ENCODE measurements around the gene ANGPT4.

The ANGPT4 gene

DNA sequence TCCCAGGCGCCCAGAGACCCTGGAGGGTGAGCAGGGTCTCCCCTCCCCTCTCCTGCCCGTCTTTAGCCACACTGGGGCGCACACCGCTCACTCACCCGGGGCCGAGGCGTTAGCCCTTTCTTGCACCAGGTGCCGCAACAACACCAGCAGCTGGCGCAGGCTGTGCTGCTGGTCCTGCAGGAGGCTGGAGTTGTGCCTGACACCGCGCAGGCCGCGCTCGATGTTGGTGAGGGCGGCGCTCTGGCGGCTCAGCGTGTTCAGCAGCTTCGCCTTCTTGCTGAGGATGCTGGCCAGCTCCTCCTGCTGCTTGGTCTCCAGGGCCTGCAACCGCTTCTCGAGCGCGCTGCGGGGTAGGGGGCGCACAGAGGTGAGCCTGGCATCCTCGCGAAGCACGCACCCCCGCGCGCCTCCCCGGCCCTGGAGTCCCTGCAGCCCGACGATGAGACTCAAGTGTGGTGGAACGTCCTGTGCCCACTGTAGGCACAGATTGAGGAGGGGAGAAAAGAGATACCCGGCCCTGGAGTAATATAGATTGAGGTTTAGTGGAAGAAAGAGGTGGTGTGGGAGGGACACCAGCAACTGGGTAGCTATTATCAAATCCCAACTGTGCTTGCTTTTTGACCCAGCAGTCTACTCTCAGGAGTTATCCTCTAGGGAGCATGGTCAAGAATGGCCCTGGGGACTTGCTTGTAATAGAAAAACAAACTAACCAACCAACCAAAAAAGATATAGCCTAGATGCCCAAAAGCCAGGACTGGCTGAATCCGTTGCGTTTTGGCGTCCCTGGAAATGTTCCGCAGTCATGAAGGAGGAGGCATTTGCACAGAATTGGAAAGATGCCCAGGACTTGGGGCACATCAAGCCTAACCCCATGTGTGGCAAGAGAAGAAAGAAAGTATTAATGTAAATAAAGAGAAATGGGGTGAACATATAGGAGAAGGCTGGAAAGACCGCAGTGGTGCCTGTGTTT, 30.9 kb downstream of the ANGPT4 start:
- Mint-ChIP-seq H3K27me3 (peaks cover 37% of the 10 kb centered on the region), H3K4me1 (ENCODE audit: low read depth) (peaks cover 48% of the 10 kb centered on the region), H3K27ac (no peak overlapping the region), H3K36me3 (ENCODE audit: low read depth) (no peaks in the 10 kb centered on the region), H3K9me3 (no peaks in the 10 kb centered on the region), H3K4me3 (no peak overlapping the region)
- intact Hi-C loops (cut with micrococcal nuclease), result loop anchor here (10.0 kb wide), 1 partner anchor 70 kb away; no protein-coding TSS in a partner anchor

DNA sequence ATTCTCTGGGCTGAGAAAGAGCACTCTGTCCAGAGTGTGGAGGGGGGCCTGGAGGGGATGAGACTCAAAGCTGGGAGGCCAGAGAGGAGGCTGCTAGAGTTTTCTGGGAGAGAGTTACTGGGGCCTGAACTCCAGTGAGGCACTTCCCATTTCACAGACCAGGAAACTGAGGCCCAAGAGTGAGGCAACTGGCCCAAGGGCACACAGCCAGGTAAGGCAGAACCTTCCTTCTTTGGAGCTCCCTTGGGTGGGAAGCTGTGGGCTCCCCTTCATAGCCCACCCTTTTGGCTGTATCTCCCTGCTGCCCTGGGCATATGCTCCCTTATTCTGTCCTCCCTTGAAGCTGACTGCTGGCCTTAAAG, 34.4 kb downstream of the ANGPT4 start:
- no peak overlapping the region for H3K27ac Mint-ChIP-seq
- no peaks in the 10 kb centered on the region for H3K9me3 Mint-ChIP-seq
- H3K36me3 Mint-ChIP-seq (ENCODE audit: low read depth), result no peaks in the 10 kb centered on the region
- peaks cover 33% of the 10 kb centered on the region for H3K4me1 Mint-ChIP-seq (ENCODE audit: low read depth)
- intact Hi-C loops (cut with micrococcal nuclease), result loop anchor here (10.0 kb wide), 1 partner anchor 73 kb away; no protein-coding TSS in a partner anchor
- H3K4me3 Mint-ChIP-seq, result no peak overlapping the region
- peaks cover 38% of the 10 kb centered on the region for H3K27me3 Mint-ChIP-seq

DNA sequence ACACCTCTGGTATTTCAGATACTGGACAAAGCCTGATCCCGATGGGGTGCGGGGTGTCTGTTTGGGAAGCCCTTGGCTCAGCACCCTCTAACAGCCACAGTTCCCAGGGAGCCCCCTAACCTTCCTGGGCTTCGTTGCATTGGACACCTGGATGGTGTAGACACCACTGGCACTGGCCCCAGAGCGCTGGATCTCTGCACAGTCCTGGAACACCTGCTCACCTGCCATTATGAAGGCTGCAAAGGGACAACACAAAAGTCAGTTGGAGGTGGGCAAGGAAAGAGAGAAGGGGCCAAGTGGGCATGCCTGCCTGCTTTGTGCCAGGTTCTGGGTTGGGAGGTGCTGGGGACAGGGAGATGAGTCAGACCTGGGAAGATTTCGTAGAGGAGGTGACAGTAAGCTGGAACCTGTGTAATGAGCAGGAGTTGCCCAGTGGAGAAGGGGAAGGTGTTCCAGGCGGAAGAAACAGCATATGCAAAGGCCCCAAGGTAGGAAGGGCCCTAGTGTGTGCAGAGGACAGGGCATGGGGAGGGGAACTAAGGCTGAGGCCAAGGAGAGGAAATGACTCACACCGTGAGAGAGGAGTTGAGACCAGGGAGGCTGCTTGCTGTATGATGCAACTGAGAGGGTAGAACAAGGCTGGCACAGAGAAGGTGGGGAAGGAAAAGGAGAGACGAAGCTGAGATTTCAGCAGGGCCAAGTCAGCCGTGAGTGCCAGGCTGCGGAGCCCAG, 34.9 kb downstream of the ANGPT4 start:
- H3K9me3 Mint-ChIP-seq, result no peaks in the 10 kb centered on the region
- H3K27me3 Mint-ChIP-seq, result peaks cover 37% of the 10 kb centered on the region
- intact Hi-C loops (cut with micrococcal nuclease), result loop anchor here (10.0 kb wide), 1 partner anchor 74 kb away; no protein-coding TSS in a partner anchor
- H3K36me3 Mint-ChIP-seq (ENCODE audit: low read depth), result no peaks in the 10 kb centered on the region
- H3K4me3 Mint-ChIP-seq, result no peak overlapping the region
- no peak overlapping the region for H3K27ac Mint-ChIP-seq
- H3K4me1 Mint-ChIP-seq (ENCODE audit: low read depth), result peaks cover 33% of the 10 kb centered on the region

DNA sequence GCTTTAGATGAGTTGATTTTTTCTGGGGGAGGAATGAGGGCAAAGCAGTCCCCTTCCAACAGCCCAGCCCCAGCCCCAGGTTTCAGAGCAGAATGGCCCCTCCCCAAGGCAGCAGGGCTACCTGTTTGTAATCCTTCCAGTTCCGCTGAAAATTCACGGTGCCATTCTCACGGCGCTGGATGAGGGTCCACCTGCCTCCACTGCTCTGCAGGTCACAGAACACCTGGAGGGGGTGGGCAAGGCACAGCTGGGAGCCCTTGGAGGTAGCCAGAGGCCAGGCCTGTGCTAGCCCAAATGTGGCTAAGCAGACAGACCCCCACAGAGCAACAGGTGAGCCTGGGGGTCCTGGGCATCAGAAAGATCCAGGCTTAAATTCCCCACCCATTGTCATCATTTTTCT, 36.5 kb downstream of the ANGPT4 start:
- H3K27me3 Mint-ChIP-seq, result peaks cover 26% of the 10 kb centered on the region
- H3K27ac Mint-ChIP-seq, result no peak overlapping the region
- H3K4me3 Mint-ChIP-seq, result no peak overlapping the region
- H3K36me3 Mint-ChIP-seq (ENCODE audit: low read depth), result no peaks in the 10 kb centered on the region
- intact Hi-C loops (cut with micrococcal nuclease), result loop anchor here (10.0 kb wide), 1 partner anchor 75 kb away; no protein-coding TSS in a partner anchor
- peaks cover 20% of the 10 kb centered on the region for H3K4me1 Mint-ChIP-seq (ENCODE audit: low read depth)
- H3K9me3 Mint-ChIP-seq, result no peaks in the 10 kb centered on the region

GRCh38 chr20:878511-879307, 37.4 kb downstream of the ANGPT4 start:
- peaks cover 22% of the 10 kb centered on the region for H3K4me1 Mint-ChIP-seq (ENCODE audit: low read depth)
- H3K36me3 Mint-ChIP-seq (ENCODE audit: low read depth), result no peaks in the 10 kb centered on the region
- intact Hi-C loops (cut with micrococcal nuclease), result no loop called here
- no peaks in the 10 kb centered on the region for H3K9me3 Mint-ChIP-seq
- peaks cover 17% of the 10 kb centered on the region for H3K27me3 Mint-ChIP-seq
- no peak overlapping the region for H3K4me3 Mint-ChIP-seq
- no peak overlapping the region for H3K27ac Mint-ChIP-seq

GRCh38 chr20:877814-878213, 38.3 kb downstream of the ANGPT4 start:
- Mint-ChIP-seq H3K27ac (no peak overlapping the region), H3K36me3 (ENCODE audit: low read depth) (no peaks in the 10 kb centered on the region), H3K27me3 (peaks cover 17% of the 10 kb centered on the region), H3K4me3 (no peak overlapping the region), H3K9me3 (no peaks in the 10 kb centered on the region), H3K4me1 (ENCODE audit: low read depth) (peaks cover 28% of the 10 kb centered on the region)
- intact Hi-C loops (cut with micrococcal nuclease), result no loop called here

- H3K27ac Mint-ChIP-seq, result no peak overlapping the region
- H3K27me3 Mint-ChIP-seq, result peaks cover 21% of the 10 kb centered on the region
- intact Hi-C loops (cut with micrococcal nuclease), result no loop called here
- no peaks in the 10 kb centered on the region for H3K36me3 Mint-ChIP-seq (ENCODE audit: low read depth)
- H3K4me3 Mint-ChIP-seq, result no peak overlapping the region
- no peaks in the 10 kb centered on the region for H3K9me3 Mint-ChIP-seq
- H3K4me1 Mint-ChIP-seq (ENCODE audit: low read depth), result peaks cover 9% of the 10 kb centered on the region
These were observed 41.0 kb downstream of the ANGPT4 start for GRCh38 chr20:875115-875514.

- Mint-ChIP-seq H3K4me3 (no peak overlapping the region), H3K36me3 (ENCODE audit: low read depth) (no peaks in the 10 kb centered on the region), H3K9me3 (no peaks in the 10 kb centered on the region), H3K27ac (peak overlapping the region; percentile 4), H3K4me1 (ENCODE audit: low read depth) (peaks cover 9% of the 10 kb centered on the region), H3K27me3 (peaks cover 27% of the 10 kb centered on the region)
- intact Hi-C loops (cut with micrococcal nuclease), result no loop called here
These were observed 42.1 kb downstream of the ANGPT4 start for GRCh38 chr20:873875-874607.

GRCh38 chr20:872855-873520, 43.1 kb downstream of the ANGPT4 start:
- no peak overlapping the region for H3K4me3 Mint-ChIP-seq
- peaks cover 27% of the 10 kb centered on the region for H3K27me3 Mint-ChIP-seq
- peaks cover 9% of the 10 kb centered on the region for H3K4me1 Mint-ChIP-seq (ENCODE audit: low read depth)
- H3K27ac Mint-ChIP-seq, result peak overlapping the region; percentile 4
- intact Hi-C loops (cut with micrococcal nuclease), result no loop called here
- no peaks in the 10 kb centered on the region for H3K9me3 Mint-ChIP-seq
- H3K36me3 Mint-ChIP-seq (ENCODE audit: low read depth), result no peaks in the 10 kb centered on the region

DNA sequence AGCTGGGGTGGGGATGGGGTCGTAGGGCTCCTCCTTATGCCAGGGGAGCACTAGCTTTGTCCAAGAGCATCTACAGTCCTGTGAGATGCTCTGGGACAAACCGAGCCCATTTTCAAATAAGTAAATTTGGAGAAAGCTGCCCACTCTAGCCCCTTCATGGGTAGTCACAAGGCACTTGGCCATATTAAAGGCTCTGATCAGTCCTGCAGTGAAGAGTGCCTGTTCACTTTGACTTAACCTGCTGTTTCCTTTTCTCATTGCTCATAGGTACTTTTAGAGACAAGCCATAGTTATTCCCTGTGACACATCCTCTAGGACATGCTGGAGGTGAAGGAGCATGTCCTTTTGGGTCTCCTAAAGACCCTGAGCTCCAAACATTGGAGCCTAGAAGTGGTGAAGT, 44.2 kb downstream of the ANGPT4 start:
- Mint-ChIP-seq H3K4me3 (no peak overlapping the region), H3K27me3 (peaks cover 24% of the 10 kb centered on the region), H3K9me3 (no peaks in the 10 kb centered on the region), H3K4me1 (ENCODE audit: low read depth) (peaks cover 9% of the 10 kb centered on the region), H3K27ac (no peak overlapping the region), H3K36me3 (ENCODE audit: low read depth) (no peaks in the 10 kb centered on the region)
- intact Hi-C loops (cut with micrococcal nuclease), result no loop called here

DNA sequence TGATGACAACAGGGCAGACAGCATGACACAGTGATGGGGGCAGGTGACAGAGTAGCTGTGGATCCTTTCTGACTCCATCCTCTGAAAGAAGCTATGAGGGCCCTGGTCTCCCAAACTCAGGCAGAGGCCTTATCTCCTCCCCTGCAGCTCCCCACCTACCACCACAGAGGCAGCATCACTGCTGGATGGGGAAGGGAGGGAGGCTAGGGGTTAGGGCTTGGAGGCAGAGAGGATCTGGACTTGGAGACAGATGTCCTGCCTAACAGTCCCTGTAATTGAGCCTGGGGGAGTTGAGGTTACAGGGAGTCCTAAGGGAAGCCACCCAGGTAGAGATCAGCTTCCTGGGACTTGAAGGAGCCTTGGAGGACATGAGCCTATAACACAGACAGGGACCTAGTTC, 44.7 kb downstream of the ANGPT4 start:
- Mint-ChIP-seq H3K4me3 (no peak overlapping the region), H3K27ac (no peak overlapping the region), H3K27me3 (peaks cover 22% of the 10 kb centered on the region), H3K4me1 (ENCODE audit: low read depth) (peaks cover 9% of the 10 kb centered on the region), H3K36me3 (ENCODE audit: low read depth) (no peaks in the 10 kb centered on the region), H3K9me3 (no peaks in the 10 kb centered on the region)
- intact Hi-C loops (cut with micrococcal nuclease), result no loop called here

- Mint-ChIP-seq H3K4me1 (ENCODE audit: low read depth) (peaks cover 14% of the 10 kb centered on the region), H3K27me3 (peaks cover 20% of the 10 kb centered on the region), H3K9me3 (no peaks in the 10 kb centered on the region), H3K36me3 (ENCODE audit: low read depth) (no peaks in the 10 kb centered on the region), H3K4me3 (no peak overlapping the region), H3K27ac (no peak overlapping the region)
- intact Hi-C loops (cut with micrococcal nuclease), result no loop called here
These were observed 45.4 kb downstream of the ANGPT4 start for GRCh38 chr20:870758-871157.

- Mint-ChIP-seq H3K27ac (no peak overlapping the region), H3K27me3 (peaks cover 17% of the 10 kb centered on the region), H3K9me3 (no peaks in the 10 kb centered on the region), H3K36me3 (ENCODE audit: low read depth) (no peaks in the 10 kb centered on the region), H3K4me1 (ENCODE audit: low read depth) (peaks cover 15% of the 10 kb centered on the region), H3K4me3 (no peak overlapping the region)
- intact Hi-C loops (cut with micrococcal nuclease), result no loop called here
These were observed 46.5 kb downstream of the ANGPT4 start for GRCh38 chr20:869606-870005.

Measured in dendritic cell treated with granulocyte-macrophage colony-stimulating factor and Interleukin-4, amounts not matched to agents 40 ng/mL and 50 ng/mL, for 4 days (primary cell).